ENCODE data around the gene UQCR10. TPM values are rescaled to one million over a fixed set of nuclear protein-coding genes. Genes with fewer than 3 reads are reported as not detected.

The UQCR10 gene
- total RNA-seq, 1 experiment from 2014 or later, result 93.7 TPM

DNA sequence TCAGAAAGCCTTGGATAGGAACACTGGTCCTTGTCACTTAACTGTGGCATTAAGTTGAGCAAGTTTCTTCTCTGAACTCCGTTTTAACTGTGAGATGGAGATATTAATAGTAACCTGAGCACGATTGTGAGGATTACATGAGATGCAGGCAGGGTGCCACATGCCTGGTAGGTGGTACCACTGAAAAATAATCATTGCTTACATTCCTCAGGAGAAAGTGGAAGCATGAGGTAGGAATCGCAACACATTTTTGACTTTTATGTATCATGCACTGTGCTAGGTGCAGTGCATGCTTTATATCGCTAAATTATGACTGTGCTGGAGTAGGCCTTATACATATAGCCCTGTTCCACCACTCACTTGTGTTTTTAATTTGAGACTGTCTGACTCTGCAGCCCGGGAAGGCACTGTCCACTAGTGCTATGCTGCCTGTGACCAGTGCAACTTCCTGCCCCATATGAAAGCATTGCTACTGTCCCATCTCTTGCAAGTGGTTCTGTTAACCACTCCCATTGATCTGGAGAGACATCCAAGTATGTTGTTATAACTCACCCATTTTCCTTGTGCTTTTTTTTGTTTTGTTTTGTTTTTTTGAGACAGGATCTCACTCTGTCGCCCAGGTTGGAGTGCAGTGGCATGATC lies 1.0 kb downstream of the UQCR10 start:
- no peak for ATAC-seq
- POLR2A ChIA-PET, result no interaction called here
- in situ Hi-C loops (cut with HindIII; ENCODE audit: low pct_unique_long_range_greater_than_20kb, low sequenced_read_pairs), result no loop called here
- TF ChIP-seq CTCF (IDR thresholded peaks at IDR 0.05), result no peak
- H3K36me3 ChIP-seq (ENCODE audit: control insufficient read depth, insufficient read depth, low read length), result no peaks in the 10 kb centered on the region; the same call in 1 of the 2 replicates
- peak overlapping the region; percentile 96 for H3K27ac ChIP-seq (ENCODE audit: low read length)
- H3K4me3 ChIP-seq (ENCODE audit: low read depth in 2 of 2, low read length in 2 of 2), result peak overlapping the region; percentile 97 to 98
- peaks cover 5% of the 10 kb centered on the region for H3K4me1 ChIP-seq (ENCODE audit: control insufficient read depth, insufficient read depth, low read length)
- H3K9me3 ChIP-seq (ENCODE audit: control insufficient read depth, insufficient read depth, low read depth, low read length), result no peaks in the 10 kb centered on the region
- CTCF ChIA-PET, result no interaction called here
- intact Hi-C loops (cut with micrococcal nuclease; ENCODE audit: unreplicated experiment), result no loop called here
- DNase-seq (ENCODE audit: low read depth, low spot score), result no peak
- BruUV-seq (replicated peaks), result no TSS peak
- H3K27me3 ChIP-seq (ENCODE audit: control insufficient read depth, insufficient read depth, low read length), result no peaks in the 10 kb centered on the region

DNA sequence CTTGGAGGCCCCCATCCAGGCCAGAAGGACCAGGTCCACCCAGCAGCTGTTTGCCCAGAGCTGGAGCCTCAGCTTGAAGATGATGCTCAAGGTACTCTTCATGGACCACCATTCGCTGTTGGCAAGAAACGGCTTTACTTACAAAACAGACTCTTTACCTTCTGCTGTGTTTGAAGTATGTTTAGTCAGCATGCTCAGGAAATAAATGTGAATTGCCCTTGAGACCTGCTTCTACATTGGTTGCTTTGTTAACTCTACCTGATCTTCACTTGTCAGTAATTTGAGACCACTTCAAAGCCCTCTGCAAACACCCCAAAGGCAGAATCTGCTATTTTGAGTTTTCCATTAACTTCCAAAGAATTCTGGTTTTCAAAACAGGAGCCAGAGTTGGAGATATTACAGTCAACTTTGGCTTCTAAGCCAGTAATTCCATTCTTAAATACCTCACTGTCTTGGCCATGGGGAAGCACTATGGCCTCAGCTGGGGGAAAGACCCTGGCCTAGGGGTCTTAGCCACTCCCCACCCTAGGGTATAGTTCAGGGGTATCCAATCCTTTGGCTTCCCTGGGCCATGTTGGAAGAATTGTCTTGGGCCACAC lies 2.7 kb downstream of the UQCR10 start:
- intact Hi-C loops (cut with micrococcal nuclease; ENCODE audit: unreplicated experiment), result no loop called here
- no TSS peak for BruUV-seq (replicated peaks)
- CTCF ChIA-PET, result no interaction called here
- TF ChIP-seq REST (IDR thresholded peaks at IDR 0.05; ENCODE audit: insufficient read depth in 1 of 2, low read depth in 2 of 2, low read length in 1 of 2), result no peak
- no peak for TF ChIP-seq TCF7L2 (IDR thresholded peaks at IDR 0.05; ENCODE audit: low read depth, low read length)
- no peak for TF ChIP-seq CTCF (IDR thresholded peaks at IDR 0.05)
- no peak for TF ChIP-seq SIN3A (IDR thresholded peaks at IDR 0.05; ENCODE audit: borderline replicate concordance, insufficient read depth, low read depth, low read length)
- no peak for TF ChIP-seq POLR2AphosphoS5 (IDR thresholded peaks at IDR 0.05; ENCODE audit: low read depth, low read length)
- no peak overlapping the region for H3K27ac ChIP-seq (ENCODE audit: low read length)
- ATAC-seq (no peak), DNase-seq (ENCODE audit: low read depth, low spot score) (no peak)
- no peaks in the 10 kb centered on the region; the same call in 1 of the 2 replicates for H3K36me3 ChIP-seq (ENCODE audit: control insufficient read depth, insufficient read depth, low read length)
- peaks cover 8% of the 10 kb centered on the region for H3K4me1 ChIP-seq (ENCODE audit: control insufficient read depth, insufficient read depth, low read length)
- H3K27me3 ChIP-seq (ENCODE audit: control insufficient read depth, insufficient read depth, low read length), result no peaks in the 10 kb centered on the region
- no peak overlapping the region for H3K4me3 ChIP-seq (ENCODE audit: low read depth in 2 of 2, low read length in 2 of 2)
- POLR2A ChIA-PET, result no interaction called here
- no peaks in the 10 kb centered on the region for H3K9me3 ChIP-seq (ENCODE audit: control insufficient read depth, insufficient read depth, low read depth, low read length)
- in situ Hi-C loops (cut with HindIII; ENCODE audit: low pct_unique_long_range_greater_than_20kb, low sequenced_read_pairs), result no loop called here

Measured in Panc1 (cell line).